Measurements from ENCODE around the gene PKNOX2. TPM values are rescaled to one million over a fixed set of nuclear protein-coding genes. Genes with fewer than 3 reads are reported as not detected.

Gene PKNOX2
- total RNA-seq, 1 experiment from 2014 or later, result 3.7 TPM

DNA sequence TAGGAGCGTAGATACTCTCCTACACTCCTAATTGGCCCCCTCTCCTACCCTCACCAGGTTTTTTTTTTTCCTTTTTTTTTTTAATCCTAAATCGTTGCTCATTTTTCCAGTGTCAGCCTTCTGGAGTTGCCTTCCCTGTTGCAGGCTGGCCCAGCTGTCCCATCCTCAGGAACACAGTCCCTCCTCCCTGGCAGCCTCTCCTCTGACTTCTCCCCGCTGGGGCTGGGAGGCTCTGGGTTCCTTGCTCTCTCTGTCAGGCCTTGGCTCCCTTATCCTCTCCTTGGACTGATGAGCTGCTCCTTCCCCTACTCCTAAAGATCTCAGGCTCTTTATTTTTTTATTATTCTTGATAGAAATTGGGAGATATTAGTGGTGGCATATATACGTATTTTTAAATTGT lies 62.2 kb downstream of the PKNOX2 start:
- no peak for DNase-seq (ENCODE audit: low spot score)
- ChIA-PET CTCF (interaction anchor here (3.3 kb wide), 1 partner anchor 10 kb away, joined by 12 read pairs; no protein-coding TSS in a partner anchor), POLR2A (no interaction called here)
- ATAC-seq, result no peak
- H3K27me3 Mint-ChIP-seq (ENCODE audit: low read depth), result peaks cover 6% of the 10 kb centered on the region; the same call in 1 of the 2 replicates
- H3K4me1 Mint-ChIP-seq, result peaks cover 60% of the 10 kb centered on the region
- no peak overlapping the region for H3K27ac Mint-ChIP-seq
- no peaks in the 10 kb centered on the region for H3K9me3 Mint-ChIP-seq
- H3K36me3 Mint-ChIP-seq, result no peaks in the 10 kb centered on the region
- H3K4me3 Mint-ChIP-seq, result no peak overlapping the region
- no peak for TF ChIP-seq NR3C1 (CRISPR knock-in tag; conservative IDR thresholded peaks at IDR 0.05; ENCODE audit: low read depth)
- TF ChIP-seq, protein P1, sequence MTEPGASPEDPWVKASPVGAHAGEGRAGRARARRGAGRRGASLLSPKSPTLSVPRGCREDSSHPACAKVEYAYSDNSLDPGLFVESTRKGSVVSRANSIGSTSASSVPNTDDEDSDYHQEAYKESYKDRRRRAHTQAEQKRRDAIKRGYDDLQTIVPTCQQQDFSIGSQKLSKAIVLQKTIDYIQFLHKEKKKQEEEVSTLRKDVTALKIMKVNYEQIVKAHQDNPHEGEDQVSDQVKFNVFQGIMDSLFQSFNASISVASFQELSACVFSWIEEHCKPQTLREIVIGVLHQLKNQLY (CRISPR knock-in tag; IDR thresholded peaks at IDR 0.05), result no peak
- no peak for TF ChIP-seq ZNF671 (CRISPR knock-in tag; IDR thresholded peaks at IDR 0.05)
- TF ChIP-seq ZNF232 (CRISPR knock-in tag; IDR thresholded peaks at IDR 0.05), result no peak
- no peak for TF ChIP-seq ZNF219 (CRISPR knock-in tag; IDR thresholded peaks at IDR 0.05; ENCODE audit: borderline replicate concordance)
- no peak for TF ChIP-seq TEAD4 (CRISPR knock-in tag; IDR thresholded peaks at IDR 0.05)
- no peak for TF ChIP-seq ZNF317 (CRISPR knock-in tag; IDR thresholded peaks at IDR 0.05; ENCODE audit: borderline replicate concordance, low read depth)
- TF ChIP-seq, protein P2, sequence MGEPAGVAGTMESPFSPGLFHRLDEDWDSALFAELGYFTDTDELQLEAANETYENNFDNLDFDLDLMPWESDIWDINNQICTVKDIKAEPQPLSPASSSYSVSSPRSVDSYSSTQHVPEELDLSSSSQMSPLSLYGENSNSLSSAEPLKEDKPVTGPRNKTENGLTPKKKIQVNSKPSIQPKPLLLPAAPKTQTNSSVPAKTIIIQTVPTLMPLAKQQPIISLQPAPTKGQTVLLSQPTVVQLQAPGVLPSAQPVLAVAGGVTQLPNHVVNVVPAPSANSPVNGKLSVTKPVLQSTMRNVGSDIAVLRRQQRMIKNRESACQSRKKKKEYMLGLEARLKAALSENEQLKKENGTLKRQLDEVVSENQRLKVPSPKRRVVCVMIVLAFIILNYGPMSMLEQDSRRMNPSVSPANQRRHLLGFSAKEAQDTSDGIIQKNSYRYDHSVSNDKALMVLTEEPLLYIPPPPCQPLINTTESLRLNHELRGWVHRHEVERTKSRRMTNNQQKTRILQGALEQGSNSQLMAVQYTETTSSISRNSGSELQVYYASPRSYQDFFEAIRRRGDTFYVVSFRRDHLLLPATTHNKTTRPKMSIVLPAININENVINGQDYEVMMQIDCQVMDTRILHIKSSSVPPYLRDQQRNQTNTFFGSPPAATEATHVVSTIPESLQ (CRISPR knock-in tag; IDR thresholded peaks at IDR 0.05), result no peak
- TF ChIP-seq, protein P3, sequence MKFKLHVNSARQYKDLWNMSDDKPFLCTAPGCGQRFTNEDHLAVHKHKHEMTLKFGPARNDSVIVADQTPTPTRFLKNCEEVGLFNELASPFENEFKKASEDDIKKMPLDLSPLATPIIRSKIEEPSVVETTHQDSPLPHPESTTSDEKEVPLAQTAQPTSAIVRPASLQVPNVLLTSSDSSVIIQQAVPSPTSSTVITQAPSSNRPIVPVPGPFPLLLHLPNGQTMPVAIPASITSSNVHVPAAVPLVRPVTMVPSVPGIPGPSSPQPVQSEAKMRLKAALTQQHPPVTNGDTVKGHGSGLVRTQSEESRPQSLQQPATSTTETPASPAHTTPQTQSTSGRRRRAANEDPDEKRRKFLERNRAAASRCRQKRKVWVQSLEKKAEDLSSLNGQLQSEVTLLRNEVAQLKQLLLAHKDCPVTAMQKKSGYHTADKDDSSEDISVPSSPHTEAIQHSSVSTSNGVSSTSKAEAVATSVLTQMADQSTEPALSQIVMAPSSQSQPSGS (CRISPR knock-in tag; IDR thresholded peaks at IDR 0.05; ENCODE audit: borderline replicate concordance, low read depth), result no peak
- TF ChIP-seq CREM (CRISPR knock-in tag; IDR thresholded peaks at IDR 0.05), result no peak
- TF ChIP-seq MYBL2 (CRISPR knock-in tag; IDR thresholded peaks at IDR 0.05), result no peak
- no peak for TF ChIP-seq EMX1 (CRISPR knock-in tag; IDR thresholded peaks at IDR 0.05)

DNA sequence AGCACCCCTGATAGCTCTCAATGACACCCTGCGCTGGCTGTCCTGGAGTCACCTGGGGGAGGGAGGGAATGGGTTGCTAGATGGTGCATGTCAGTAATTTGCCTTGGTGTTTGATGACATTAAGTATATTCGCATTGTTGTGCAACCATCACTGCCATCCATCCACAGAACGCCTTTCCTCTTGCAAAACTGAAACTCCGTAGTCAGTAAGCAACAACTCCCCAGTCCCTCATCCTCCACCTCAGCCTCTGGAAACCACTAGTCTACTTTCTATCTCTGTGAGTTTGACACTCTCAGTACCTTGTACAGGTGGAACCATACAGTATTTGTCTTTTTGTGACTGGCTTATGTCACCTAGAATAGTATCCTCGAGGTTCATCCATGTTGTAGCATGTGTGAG lies 62.6 kb downstream of the PKNOX2 start:
- ATAC-seq (no peak), DNase-seq (ENCODE audit: low spot score) (no peak)
- Mint-ChIP-seq H3K4me3 (no peak overlapping the region), H3K36me3 (no peaks in the 10 kb centered on the region), H3K27me3 (ENCODE audit: low read depth) (peaks cover 6% of the 10 kb centered on the region; the same call in 1 of the 2 replicates), H3K9me3 (no peaks in the 10 kb centered on the region), H3K27ac (no peak overlapping the region), H3K4me1 (peaks cover 60% of the 10 kb centered on the region)
- CTCF ChIA-PET, result interaction anchor here (1.0 kb wide), 1 partner anchor 78 kb away, joined by 3 read pairs; no protein-coding TSS in a partner anchor
- TF ChIP-seq SOX15 (CRISPR knock-in tag; IDR thresholded peaks at IDR 0.05) (no peak), GRHL2 (CRISPR knock-in tag; IDR thresholded peaks at IDR 0.05; ENCODE audit: insufficient replicate concordance, severe bottlenecking) (no peak), ATF1 (CRISPR knock-in tag; IDR thresholded peaks at IDR 0.05) (no peak), RELA (CRISPR knock-in tag; IDR thresholded peaks at IDR 0.05; ENCODE audit: borderline replicate concordance) (no peak), ZNF219 (CRISPR knock-in tag; IDR thresholded peaks at IDR 0.05; ENCODE audit: borderline replicate concordance) (no peak), OVOL2 (CRISPR knock-in tag; IDR thresholded peaks at IDR 0.05; ENCODE audit: borderline replicate concordance) (no peak), TCF7 (CRISPR knock-in tag; IDR thresholded peaks at IDR 0.05; ENCODE audit: low read depth) (no peak)
- TF ChIP-seq, protein P4, sequence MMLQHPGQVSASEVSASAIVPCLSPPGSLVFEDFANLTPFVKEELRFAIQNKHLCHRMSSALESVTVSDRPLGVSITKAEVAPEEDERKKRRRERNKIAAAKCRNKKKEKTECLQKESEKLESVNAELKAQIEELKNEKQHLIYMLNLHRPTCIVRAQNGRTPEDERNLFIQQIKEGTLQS (CRISPR knock-in tag; conservative IDR thresholded peaks at IDR 0.05), result no peak
- TF ChIP-seq, protein P5, sequence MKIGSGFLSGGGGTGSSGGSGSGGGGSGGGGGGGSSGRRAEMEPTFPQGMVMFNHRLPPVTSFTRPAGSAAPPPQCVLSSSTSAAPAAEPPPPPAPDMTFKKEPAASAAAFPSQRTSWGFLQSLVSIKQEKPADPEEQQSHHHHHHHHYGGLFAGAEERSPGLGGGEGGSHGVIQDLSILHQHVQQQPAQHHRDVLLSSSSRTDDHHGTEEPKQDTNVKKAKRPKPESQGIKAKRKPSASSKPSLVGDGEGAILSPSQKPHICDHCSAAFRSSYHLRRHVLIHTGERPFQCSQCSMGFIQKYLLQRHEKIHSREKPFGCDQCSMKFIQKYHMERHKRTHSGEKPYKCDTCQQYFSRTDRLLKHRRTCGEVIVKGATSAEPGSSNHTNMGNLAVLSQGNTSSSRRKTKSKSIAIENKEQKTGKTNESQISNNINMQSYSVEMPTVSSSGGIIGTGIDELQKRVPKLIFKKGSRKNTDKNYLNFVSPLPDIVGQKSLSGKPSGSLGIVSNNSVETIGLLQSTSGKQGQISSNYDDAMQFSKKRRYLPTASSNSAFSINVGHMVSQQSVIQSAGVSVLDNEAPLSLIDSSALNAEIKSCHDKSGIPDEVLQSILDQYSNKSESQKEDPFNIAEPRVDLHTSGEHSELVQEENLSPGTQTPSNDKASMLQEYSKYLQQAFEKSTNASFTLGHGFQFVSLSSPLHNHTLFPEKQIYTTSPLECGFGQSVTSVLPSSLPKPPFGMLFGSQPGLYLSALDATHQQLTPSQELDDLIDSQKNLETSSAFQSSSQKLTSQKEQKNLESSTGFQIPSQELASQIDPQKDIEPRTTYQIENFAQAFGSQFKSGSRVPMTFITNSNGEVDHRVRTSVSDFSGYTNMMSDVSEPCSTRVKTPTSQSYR (CRISPR knock-in tag; IDR thresholded peaks at IDR 0.05), result no peak
- TF ChIP-seq, protein P6, sequence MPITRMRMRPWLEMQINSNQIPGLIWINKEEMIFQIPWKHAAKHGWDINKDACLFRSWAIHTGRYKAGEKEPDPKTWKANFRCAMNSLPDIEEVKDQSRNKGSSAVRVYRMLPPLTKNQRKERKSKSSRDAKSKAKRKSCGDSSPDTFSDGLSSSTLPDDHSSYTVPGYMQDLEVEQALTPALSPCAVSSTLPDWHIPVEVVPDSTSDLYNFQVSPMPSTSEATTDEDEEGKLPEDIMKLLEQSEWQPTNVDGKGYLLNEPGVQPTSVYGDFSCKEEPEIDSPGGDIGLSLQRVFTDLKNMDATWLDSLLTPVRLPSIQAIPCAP (CRISPR knock-in tag; IDR thresholded peaks at IDR 0.05), result no peak
- TF ChIP-seq, protein P7, sequence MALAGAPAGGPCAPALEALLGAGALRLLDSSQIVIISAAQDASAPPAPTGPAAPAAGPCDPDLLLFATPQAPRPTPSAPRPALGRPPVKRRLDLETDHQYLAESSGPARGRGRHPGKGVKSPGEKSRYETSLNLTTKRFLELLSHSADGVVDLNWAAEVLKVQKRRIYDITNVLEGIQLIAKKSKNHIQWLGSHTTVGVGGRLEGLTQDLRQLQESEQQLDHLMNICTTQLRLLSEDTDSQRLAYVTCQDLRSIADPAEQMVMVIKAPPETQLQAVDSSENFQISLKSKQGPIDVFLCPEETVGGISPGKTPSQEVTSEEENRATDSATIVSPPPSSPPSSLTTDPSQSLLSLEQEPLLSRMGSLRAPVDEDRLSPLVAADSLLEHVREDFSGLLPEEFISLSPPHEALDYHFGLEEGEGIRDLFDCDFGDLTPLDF (CRISPR knock-in tag; IDR thresholded peaks at IDR 0.05), result no peak
- TF ChIP-seq, protein P8, sequence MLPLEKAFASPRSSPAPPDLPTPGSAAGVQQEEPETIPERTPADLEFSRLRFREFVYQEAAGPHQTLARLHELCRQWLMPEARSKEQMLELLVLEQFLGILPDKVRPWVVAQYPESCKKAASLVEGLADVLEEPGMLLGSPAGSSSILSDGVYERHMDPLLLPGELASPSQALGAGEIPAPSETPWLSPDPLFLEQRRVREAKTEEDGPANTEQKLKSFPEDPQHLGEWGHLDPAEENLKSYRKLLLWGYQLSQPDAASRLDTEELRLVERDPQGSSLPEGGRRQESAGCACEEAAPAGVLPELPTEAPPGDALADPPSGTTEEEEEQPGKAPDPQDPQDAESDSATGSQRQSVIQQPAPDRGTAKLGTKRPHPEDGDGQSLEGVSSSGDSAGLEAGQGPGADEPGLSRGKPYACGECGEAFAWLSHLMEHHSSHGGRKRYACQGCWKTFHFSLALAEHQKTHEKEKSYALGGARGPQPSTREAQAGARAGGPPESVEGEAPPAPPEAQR (CRISPR knock-in tag; IDR thresholded peaks at IDR 0.05), result no peak
- TF ChIP-seq, protein P9, sequence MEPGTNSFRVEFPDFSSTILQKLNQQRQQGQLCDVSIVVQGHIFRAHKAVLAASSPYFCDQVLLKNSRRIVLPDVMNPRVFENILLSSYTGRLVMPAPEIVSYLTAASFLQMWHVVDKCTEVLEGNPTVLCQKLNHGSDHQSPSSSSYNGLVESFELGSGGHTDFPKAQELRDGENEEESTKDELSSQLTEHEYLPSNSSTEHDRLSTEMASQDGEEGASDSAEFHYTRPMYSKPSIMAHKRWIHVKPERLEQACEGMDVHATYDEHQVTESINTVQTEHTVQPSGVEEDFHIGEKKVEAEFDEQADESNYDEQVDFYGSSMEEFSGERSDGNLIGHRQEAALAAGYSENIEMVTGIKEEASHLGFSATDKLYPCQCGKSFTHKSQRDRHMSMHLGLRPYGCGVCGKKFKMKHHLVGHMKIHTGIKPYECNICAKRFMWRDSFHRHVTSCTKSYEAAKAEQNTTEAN (CRISPR knock-in tag; IDR thresholded peaks at IDR 0.05), result no peak
- POLR2A ChIA-PET, result no interaction called here

Data from WTC11 (cell line).